ENCODE results near the gene PPP1R7. TPM values are rescaled to one million over a fixed set of nuclear protein-coding genes. Genes with fewer than 3 reads are reported as not detected.

Gene PPP1R7
- total and polyA plus RNA-seq, 2 of the 4 experiments (the other 2 are of a cell fraction), result 60.8 to 70.0 TPM

DNA sequence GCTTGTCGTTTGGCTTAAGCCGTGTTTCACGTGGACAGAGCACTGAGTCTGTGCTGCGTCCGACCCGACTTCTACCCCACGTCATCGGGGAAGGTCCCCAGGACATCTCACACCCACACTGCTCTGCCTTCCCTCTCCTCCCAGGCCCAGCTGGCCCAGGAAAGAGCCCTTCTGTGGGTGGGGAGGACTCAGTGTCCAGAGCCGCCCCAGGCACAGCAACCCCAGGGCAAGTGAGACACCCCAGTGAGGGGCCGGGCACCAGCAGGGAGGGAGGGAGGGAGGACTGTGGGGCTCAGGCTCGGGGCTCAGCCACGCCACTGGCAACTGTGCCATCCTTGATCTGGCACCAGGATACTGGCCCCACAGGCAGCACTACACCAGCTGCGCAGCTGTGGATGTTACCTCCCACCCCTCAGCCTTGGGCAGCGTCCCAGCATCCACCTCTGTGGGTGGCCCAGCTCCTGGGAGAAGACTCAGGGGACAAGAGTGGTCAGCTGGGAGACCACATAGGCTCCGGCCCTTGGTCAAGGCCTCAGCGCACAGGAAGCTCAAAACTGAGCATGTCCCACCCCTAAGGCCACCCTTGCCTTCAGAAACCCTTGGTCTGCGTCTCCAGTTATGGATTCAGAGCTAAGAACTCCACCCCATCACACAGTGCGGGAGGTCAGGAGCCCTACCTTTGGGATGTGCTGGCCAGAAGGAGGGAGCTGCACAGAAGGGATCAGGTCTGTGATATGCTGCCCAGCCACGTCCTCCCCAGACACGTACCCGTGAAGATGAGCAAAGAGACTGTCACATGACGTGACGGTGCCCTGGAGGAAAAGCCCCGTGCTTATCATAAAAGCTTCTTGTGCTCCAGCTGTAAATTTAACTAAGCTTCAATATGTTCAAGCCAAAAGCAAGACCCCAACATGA is 12.7 kb upstream of the PPP1R7 start:
- H3K27ac ChIP-seq (ENCODE audit: insufficient read depth, low read length), result no peak overlapping the region
- no peak overlapping the region for H3K4ac ChIP-seq (ENCODE audit: low read depth, low read length)
- no peak overlapping the region for H4K8ac ChIP-seq (ENCODE audit: low read depth in 2 of 2, low read length in 2 of 2)
- in situ Hi-C loops (cut with MboI; ENCODE audit: low sequenced_read_pairs), result no loop called here
- no peaks in the 10 kb centered on the region for H4K20me1 ChIP-seq (ENCODE audit: insufficient read depth, low read length)
- H2BK120ac ChIP-seq (ENCODE audit: low read depth, low read length), result no peak overlapping the region
- BruUV-seq (replicated peaks), result no TSS peak
- H3K9me3 ChIP-seq (ENCODE audit: control insufficient read depth, insufficient read depth, low read length), result no peaks in the 10 kb centered on the region
- no peak overlapping the region for H2AK5ac ChIP-seq (ENCODE audit: low read depth, low read length)
- DNase-seq, result no peak
- H3K36me3 ChIP-seq (ENCODE audit: control insufficient read depth, insufficient read depth, low read length), result peaks cover 3% of the 10 kb centered on the region; the same call in 1 of the 2 replicates
- no peak overlapping the region for H4K5ac ChIP-seq (ENCODE audit: low read depth, low read length)
- H2AK9ac ChIP-seq (replicated peaks; ENCODE audit: low read depth, low read length, poor library complexity), result no peak overlapping the region
- ChIA-PET CTCF (interaction anchor here (1.5 kb wide), 1 partner anchor 10 kb away, joined by 4 read pairs; no protein-coding TSS in a partner anchor), POLR2A (ENCODE audit: unreplicated experiment) (no interaction called here)
- no peak overlapping the region for H3K9ac ChIP-seq (ENCODE audit: low read depth, low read length)
- no peak overlapping the region for H2BK20ac ChIP-seq (ENCODE audit: low read depth, low read length)
- 91% methylated on average over 6 of the region's 24 CpGs; no CpG with 5 or more reads in 1 of the 2 experiments for WGBS, 2 experiments (ENCODE audit: extremely low coverage in 2 of 2, insufficient read length in 1 of 2)
- no peak overlapping the region for H2BK15ac ChIP-seq (ENCODE audit: low read depth, low read length)
- H4K91ac ChIP-seq (ENCODE audit: insufficient read depth, low read depth, low read length), result no peak overlapping the region
- no peak overlapping the region for H2AFZ ChIP-seq (replicated peaks; ENCODE audit: low read length, poor library complexity)
- no peak overlapping the region for H3K56ac ChIP-seq (ENCODE audit: extremely low read depth, insufficient read depth, low read length)
- H3K79me1 ChIP-seq (ENCODE audit: low read depth in 1 of 2, low read length in 2 of 2), result no peaks in the 10 kb centered on the region
- intact Hi-C loops (cut with micrococcal nuclease), result no loop called here
- H3K4me1 ChIP-seq (ENCODE audit: control insufficient read depth, insufficient read depth, low read length), result no peaks in the 10 kb centered on the region
- H3K4me3 ChIP-seq (ENCODE audit: insufficient read depth, low read depth, low read length), result no peak overlapping the region
- no peak overlapping the region for H3K18ac ChIP-seq (ENCODE audit: low read depth, low read length)
- H3K27me3 ChIP-seq (ENCODE audit: control insufficient read depth, insufficient read depth, low read length), result no peaks in the 10 kb centered on the region
- dilution Hi-C loops (cut with HindIII; ENCODE audit: low sequenced_read_pairs, unreplicated experiment), result no loop called here
- no peak overlapping the region for H3K14ac ChIP-seq (replicated peaks; ENCODE audit: low read depth, low read length)
- H3K23ac ChIP-seq (ENCODE audit: low read depth, low read length), result no peak overlapping the region
- H3K4me2 ChIP-seq (ENCODE audit: low read depth, low read length), result no peak overlapping the region
- H2BK5ac ChIP-seq (ENCODE audit: low read depth, low read length, poor library complexity, severe bottlenecking), result no peak overlapping the region
- no peaks in the 10 kb centered on the region; the same call in 1 of the 2 replicates for H3K9me1 ChIP-seq (ENCODE audit: insufficient read depth, low read length)
- ATAC-seq (ENCODE audit: low read depth), result no peak
- TF ChIP-seq, protein P1, sequence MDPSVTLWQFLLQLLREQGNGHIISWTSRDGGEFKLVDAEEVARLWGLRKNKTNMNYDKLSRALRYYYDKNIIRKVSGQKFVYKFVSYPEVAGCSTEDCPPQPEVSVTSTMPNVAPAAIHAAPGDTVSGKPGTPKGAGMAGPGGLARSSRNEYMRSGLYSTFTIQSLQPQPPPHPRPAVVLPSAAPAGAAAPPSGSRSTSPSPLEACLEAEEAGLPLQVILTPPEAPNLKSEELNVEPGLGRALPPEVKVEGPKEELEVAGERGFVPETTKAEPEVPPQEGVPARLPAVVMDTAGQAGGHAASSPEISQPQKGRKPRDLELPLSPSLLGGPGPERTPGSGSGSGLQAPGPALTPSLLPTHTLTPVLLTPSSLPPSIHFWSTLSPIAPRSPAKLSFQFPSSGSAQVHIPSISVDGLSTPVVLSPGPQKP (IDR thresholded peaks at IDR 0.05; ENCODE audit: borderline replicate concordance, low read depth, low read length), result no peak
- no peak for TF ChIP-seq CEBPB (IDR thresholded peaks at IDR 0.05; ENCODE audit: low read depth, low read length)
- no peak for TF ChIP-seq MAFK (IDR thresholded peaks at IDR 0.05; ENCODE audit: low read depth, low read length)
- TF ChIP-seq, protein P2, sequence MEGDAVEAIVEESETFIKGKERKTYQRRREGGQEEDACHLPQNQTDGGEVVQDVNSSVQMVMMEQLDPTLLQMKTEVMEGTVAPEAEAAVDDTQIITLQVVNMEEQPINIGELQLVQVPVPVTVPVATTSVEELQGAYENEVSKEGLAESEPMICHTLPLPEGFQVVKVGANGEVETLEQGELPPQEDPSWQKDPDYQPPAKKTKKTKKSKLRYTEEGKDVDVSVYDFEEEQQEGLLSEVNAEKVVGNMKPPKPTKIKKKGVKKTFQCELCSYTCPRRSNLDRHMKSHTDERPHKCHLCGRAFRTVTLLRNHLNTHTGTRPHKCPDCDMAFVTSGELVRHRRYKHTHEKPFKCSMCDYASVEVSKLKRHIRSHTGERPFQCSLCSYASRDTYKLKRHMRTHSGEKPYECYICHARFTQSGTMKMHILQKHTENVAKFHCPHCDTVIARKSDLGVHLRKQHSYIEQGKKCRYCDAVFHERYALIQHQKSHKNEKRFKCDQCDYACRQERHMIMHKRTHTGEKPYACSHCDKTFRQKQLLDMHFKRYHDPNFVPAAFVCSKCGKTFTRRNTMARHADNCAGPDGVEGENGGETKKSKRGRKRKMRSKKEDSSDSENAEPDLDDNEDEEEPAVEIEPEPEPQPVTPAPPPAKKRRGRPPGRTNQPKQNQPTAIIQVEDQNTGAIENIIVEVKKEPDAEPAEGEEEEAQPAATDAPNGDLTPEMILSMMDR (conservative IDR thresholded peaks at IDR 0.05; ENCODE audit: low read depth, low read length), result no peak
- no peak for TF ChIP-seq RCOR1 (IDR thresholded peaks at IDR 0.05; ENCODE audit: insufficient replicate concordance, low read length)
- TF ChIP-seq BHLHE40 (IDR thresholded peaks at IDR 0.05; ENCODE audit: low read depth, low read length), result no peak
- no peak for TF ChIP-seq MXI1 (IDR thresholded peaks at IDR 0.05; ENCODE audit: borderline replicate concordance, low read depth, low read length)
- TF ChIP-seq RAD21 (IDR thresholded peaks at IDR 0.05; ENCODE audit: low read length), result no peak
- TF ChIP-seq CHD1 (IDR thresholded peaks at IDR 0.05; ENCODE audit: low read depth, low read length), result no peak
- no peak for TF ChIP-seq MAZ (IDR thresholded peaks at IDR 0.05; ENCODE audit: borderline replicate concordance, low read depth, low read length)
- no peak for TF ChIP-seq SMC3 (IDR thresholded peaks at IDR 0.05; ENCODE audit: low read depth, low read length)
- no peak for TF ChIP-seq NFE2L2 (IDR thresholded peaks at IDR 0.05; ENCODE audit: low read depth, low read length)
- no peak for TF ChIP-seq POLR2A (IDR thresholded peaks at IDR 0.05; ENCODE audit: low read depth, low read length)
- TF ChIP-seq, protein P3, sequence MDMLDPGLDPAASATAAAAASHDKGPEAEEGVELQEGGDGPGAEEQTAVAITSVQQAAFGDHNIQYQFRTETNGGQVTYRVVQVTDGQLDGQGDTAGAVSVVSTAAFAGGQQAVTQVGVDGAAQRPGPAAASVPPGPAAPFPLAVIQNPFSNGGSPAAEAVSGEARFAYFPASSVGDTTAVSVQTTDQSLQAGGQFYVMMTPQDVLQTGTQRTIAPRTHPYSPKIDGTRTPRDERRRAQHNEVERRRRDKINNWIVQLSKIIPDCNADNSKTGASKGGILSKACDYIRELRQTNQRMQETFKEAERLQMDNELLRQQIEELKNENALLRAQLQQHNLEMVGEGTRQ (IDR thresholded peaks at IDR 0.05; ENCODE audit: low read depth, low read length), result no peak

All from IMR-90 (cell line).